IMR-90 (cell line): ENCODE results near the gene GRIA3.

ENCODE experiments used
- CEBPB ChIP-seq: IDR thresholded peaks from 2 replicates; pipeline ENCODE4 v1.6.1; 2012; ENCODE audit warnings: low read depth, low read length, improper control_type of control experiment
- POLR2A ChIP-seq: IDR thresholded peaks from 2 replicates; pipeline ENCODE4 v1.6.1; 2012; ENCODE audit warnings: mild to moderate bottlenecking, low read depth, low read length
- TF ChIP-seq, protein P1 (sequence below): conservative IDR thresholded peaks from 2 replicates; pipeline ENCODE4 v1.5.1; 2012; ENCODE audit warnings: mild to moderate bottlenecking, low read depth, low read length, improper control_type of control experiment

DNA sequence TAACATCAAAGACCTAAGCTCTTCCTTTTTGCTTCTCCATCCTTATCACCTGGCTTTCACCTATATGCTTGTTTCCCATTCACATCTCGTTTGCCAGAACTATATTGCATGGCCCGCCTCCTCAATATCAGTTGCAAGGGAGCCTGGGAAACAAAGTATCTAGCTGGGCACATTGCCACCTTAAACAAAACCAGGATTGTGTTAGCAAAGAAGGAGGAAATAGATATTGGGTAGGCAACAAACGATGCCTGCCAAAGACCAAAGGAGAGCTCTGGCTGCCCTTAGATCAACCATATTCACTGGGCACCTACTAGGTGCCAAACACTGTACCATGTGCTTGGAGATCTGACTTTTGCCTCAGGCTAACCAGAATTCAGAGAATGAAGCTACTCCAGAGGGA is 107.5 kb downstream of the GRIA3 start:
- no peak for TF ChIP-seq POLR2A
- no peak for TF ChIP-seq CEBPB
- TF ChIP-seq, protein P1, sequence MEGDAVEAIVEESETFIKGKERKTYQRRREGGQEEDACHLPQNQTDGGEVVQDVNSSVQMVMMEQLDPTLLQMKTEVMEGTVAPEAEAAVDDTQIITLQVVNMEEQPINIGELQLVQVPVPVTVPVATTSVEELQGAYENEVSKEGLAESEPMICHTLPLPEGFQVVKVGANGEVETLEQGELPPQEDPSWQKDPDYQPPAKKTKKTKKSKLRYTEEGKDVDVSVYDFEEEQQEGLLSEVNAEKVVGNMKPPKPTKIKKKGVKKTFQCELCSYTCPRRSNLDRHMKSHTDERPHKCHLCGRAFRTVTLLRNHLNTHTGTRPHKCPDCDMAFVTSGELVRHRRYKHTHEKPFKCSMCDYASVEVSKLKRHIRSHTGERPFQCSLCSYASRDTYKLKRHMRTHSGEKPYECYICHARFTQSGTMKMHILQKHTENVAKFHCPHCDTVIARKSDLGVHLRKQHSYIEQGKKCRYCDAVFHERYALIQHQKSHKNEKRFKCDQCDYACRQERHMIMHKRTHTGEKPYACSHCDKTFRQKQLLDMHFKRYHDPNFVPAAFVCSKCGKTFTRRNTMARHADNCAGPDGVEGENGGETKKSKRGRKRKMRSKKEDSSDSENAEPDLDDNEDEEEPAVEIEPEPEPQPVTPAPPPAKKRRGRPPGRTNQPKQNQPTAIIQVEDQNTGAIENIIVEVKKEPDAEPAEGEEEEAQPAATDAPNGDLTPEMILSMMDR: no peak
